Measurements from ENCODE around the gene APP. TPM values are rescaled to one million over a fixed set of nuclear protein-coding genes. Genes with fewer than 3 reads are reported as not detected.

APP gene
- total and polyA plus RNA-seq, 2 of the 13 experiments (the other 11 are each of a cell fraction or from before 2014, with no cell fraction given), result 70.6 to 262 TPM

DNA sequence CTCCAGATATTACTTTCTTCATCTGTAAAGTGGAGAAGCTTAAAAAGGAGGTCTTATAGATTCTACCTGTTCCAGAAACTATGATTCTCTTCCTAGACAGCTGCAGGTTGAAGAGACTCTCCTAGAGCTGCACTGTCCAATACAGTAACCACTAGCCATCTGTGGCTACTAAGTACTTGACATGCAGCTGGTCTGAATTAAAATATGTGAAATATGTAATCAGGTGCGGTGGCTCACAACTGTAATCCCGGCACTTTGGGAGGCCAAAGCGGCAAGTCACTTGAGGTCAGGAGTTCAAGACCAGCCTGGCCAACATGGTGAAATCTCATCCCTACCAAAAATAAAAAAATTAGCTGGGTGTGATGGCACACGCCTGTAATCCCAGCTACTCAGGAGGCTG is 15.8 kb downstream of the APP start (continued):
- TF ChIP-seq ZNF589 (CRISPR knock-in tag; conservative IDR thresholded peaks at IDR 0.05), result no peak
- TF ChIP-seq, protein P1, sequence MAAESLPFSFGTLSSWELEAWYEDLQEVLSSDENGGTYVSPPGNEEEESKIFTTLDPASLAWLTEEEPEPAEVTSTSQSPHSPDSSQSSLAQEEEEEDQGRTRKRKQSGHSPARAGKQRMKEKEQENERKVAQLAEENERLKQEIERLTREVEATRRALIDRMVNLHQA (CRISPR knock-in tag; IDR thresholded peaks at IDR 0.05), result no peak
- no peak for TF ChIP-seq JARID2 (CRISPR knock-in tag; IDR thresholded peaks at IDR 0.05; ENCODE audit: insufficient replicate concordance)
- TF ChIP-seq ZNF768 (CRISPR knock-in tag; IDR thresholded peaks at IDR 0.05), result no peak
- no peak for TF ChIP-seq SOX13 (IDR thresholded peaks at IDR 0.05)
- TF ChIP-seq SOX13 (CRISPR knock-in tag; conservative IDR thresholded peaks at IDR 0.05 in 1 of 2, IDR thresholded peaks at IDR 0.05 in 1 of 2), result no peak
- no peak for TF ChIP-seq MIXL1 (CRISPR knock-in tag; IDR thresholded peaks at IDR 0.05)
- TF ChIP-seq CBX2 (IDR thresholded peaks at IDR 0.05; ENCODE audit: low read depth, low read length), result no peak
- TF ChIP-seq CBX2 (CRISPR knock-in tag; IDR thresholded peaks at IDR 0.05; ENCODE audit: low read depth), result no peak

DNA sequence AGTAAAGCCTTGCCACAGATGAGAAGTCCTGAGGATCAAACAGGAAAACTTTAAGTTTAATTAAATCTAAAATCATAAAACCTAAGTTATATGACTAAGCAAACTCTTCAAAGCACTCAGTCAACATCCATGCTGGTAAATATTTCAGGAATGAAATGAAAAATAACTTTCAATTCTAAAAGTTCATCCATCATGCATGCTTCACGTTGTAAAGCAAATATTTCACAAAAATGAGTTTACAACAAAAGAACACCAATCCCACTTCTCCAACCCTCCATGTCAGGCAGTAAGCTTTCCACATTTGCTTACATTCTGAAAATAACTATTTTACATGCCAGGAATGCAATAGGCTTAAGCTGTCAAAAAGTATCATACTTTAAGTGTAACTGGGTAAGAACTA is 16.8 kb downstream of the APP start:
- ATAC-seq (no peak), DNase-seq (ENCODE audit: low spot score) (no peak), FAIRE-seq (no peak)
- ChIA-PET POLR2A (no interaction called here), CTCF (ENCODE audit: low intra/inter-chr PET ratio, low total read pairs) (no interaction called here)
- Histone ChIP-seq H3K79me2 (ENCODE audit: insufficient read depth, low read length) (peaks cover 56% of the 10 kb centered on the region), H3K9ac (ENCODE audit: insufficient read depth, low read depth, low read length) (no peak overlapping the region), H4K20me1 (ENCODE audit: insufficient read depth, low read length) (peaks cover 21% of the 10 kb centered on the region), H3K9me3 (ENCODE audit: low read length) (no peaks in the 10 kb centered on the region), H3K27me3 (ENCODE audit: control insufficient read depth in 1 of 2, insufficient read depth in 2 of 2, low read length in 2 of 2) (no peaks in the 10 kb centered on the region), H2AFZ (ENCODE audit: low read length) (no peak overlapping the region), H3K4me2 (ENCODE audit: low read depth, low read length) (no peak overlapping the region), H3K36me3 (replicated peaks in 1 of 2; ENCODE audit: control insufficient read depth in 1 of 2, insufficient read depth in 2 of 2, low read length in 2 of 2) (no peaks in the 10 kb centered on the region), H3K4me1 (ENCODE audit: insufficient read depth, low read length) (peaks cover 24% of the 10 kb centered on the region), H3K4me3 (replicated peaks in 1 of 3; ENCODE audit: insufficient read depth in 1 of 3, low read depth in 2 of 3, low read length in 3 of 3) (no peak overlapping the region), H3K27ac (ENCODE audit: extremely low read length, insufficient read depth, low read length) (no peak overlapping the region)
- intact Hi-C loops (cut with micrococcal nuclease; ENCODE audit: unreplicated experiment), result no loop called here
- 33% methylated on average over 1 of the region's 1 CpG for WGBS (ENCODE audit: low lambda C conversion rate)
- in situ Hi-C loops (cut with HindIII; ENCODE audit: extremely low pct_ligation_motif_present, low pct_unique_long_range_greater_than_20kb), result no loop called here
- no TSS peak for BruUV-seq (replicated peaks)
- TF ChIP-seq CHD4 (IDR thresholded peaks at IDR 0.05; ENCODE audit: borderline replicate concordance, low read length) (no peak), POGZ (CRISPR knock-in tag; IDR thresholded peaks at IDR 0.05) (no peak), ZNF850 (CRISPR knock-in tag; conservative IDR thresholded peaks at IDR 0.05) (no peak), TCF12 (IDR thresholded peaks at IDR 0.05) (no peak), TCF12 (CRISPR knock-in tag; IDR thresholded peaks at IDR 0.05) (no peak), SAFB2 (CRISPR knock-in tag; IDR thresholded peaks at IDR 0.05; ENCODE audit: borderline replicate concordance, low read depth) (no peak)
- TF ChIP-seq, protein P2, sequence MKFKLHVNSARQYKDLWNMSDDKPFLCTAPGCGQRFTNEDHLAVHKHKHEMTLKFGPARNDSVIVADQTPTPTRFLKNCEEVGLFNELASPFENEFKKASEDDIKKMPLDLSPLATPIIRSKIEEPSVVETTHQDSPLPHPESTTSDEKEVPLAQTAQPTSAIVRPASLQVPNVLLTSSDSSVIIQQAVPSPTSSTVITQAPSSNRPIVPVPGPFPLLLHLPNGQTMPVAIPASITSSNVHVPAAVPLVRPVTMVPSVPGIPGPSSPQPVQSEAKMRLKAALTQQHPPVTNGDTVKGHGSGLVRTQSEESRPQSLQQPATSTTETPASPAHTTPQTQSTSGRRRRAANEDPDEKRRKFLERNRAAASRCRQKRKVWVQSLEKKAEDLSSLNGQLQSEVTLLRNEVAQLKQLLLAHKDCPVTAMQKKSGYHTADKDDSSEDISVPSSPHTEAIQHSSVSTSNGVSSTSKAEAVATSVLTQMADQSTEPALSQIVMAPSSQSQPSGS (CRISPR knock-in tag; IDR thresholded peaks at IDR 0.05), result no peak
- TF ChIP-seq, protein P3, sequence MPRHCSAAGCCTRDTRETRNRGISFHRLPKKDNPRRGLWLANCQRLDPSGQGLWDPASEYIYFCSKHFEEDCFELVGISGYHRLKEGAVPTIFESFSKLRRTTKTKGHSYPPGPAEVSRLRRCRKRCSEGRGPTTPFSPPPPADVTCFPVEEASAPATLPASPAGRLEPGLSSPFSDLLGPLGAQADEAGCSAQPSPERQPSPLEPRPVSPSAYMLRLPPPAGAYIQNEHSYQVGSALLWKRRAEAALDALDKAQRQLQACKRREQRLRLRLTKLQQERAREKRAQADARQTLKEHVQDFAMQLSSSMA (CRISPR knock-in tag; IDR thresholded peaks at IDR 0.05), result no peak
- TF ChIP-seq, protein P4, sequence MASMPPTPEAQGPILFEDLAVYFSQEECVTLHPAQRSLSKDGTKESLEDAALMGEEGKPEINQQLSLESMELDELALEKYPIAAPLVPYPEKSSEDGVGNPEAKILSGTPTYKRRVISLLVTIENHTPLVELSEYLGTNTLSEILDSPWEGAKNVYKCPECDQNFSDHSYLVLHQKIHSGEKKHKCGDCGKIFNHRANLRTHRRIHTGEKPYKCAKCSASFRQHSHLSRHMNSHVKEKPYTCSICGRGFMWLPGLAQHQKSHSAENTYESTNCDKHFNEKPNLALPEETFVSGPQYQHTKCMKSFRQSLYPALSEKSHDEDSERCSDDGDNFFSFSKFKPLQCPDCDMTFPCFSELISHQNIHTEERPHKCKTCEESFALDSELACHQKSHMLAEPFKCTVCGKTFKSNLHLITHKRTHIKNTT (CRISPR knock-in tag; IDR thresholded peaks at IDR 0.05), result no peak
- TF ChIP-seq, protein P5, sequence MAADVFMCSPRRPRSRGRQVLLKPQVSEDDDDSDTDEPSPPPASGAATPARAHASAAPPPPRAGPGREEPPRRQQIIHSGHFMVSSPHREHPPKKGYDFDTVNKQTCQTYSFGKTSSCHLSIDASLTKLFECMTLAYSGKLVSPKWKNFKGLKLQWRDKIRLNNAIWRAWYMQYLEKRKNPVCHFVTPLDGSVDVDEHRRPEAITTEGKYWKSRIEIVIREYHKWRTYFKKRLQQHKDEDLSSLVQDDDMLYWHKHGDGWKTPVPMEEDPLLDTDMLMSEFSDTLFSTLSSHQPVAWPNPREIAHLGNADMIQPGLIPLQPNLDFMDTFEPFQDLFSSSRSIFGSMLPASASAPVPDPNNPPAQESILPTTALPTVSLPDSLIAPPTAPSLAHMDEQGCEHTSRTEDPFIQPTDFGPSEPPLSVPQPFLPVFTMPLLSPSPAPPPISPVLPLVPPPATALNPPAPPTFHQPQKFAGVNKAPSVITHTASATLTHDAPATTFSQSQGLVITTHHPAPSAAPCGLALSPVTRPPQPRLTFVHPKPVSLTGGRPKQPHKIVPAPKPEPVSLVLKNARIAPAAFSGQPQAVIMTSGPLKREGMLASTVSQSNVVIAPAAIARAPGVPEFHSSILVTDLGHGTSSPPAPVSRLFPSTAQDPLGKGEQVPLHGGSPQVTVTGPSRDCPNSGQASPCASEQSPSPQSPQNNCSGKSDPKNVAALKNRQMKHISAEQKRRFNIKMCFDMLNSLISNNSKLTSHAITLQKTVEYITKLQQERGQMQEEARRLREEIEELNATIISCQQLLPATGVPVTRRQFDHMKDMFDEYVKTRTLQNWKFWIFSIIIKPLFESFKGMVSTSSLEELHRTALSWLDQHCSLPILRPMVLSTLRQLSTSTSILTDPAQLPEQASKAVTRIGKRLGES (CRISPR knock-in tag; IDR thresholded peaks at IDR 0.05; ENCODE audit: borderline replicate concordance), result no peak

All from HepG2 (cell line).